ENCODE data around the gene XPO1.
A peak's percentile ranks its signal among the peaks of the same experiment; 100 is the strongest.
"Not testable (repeated sequence)": the region's sequence is repeated elsewhere in the genome, so short reads cannot be mapped to it uniquely, and the experiment has no call there.

XPO1 gene

GRCh38 chr2:61550375-61551209 is 12.4 kb upstream of the XPO1 start:
- Histone ChIP-seq H3K9me3 (ENCODE audit: insufficient read depth, low read length, severe bottlenecking) (no peaks in the 10 kb centered on the region), H3K4me2 (ENCODE audit: insufficient read depth, low read length) (no peak overlapping the region), H3K9ac (ENCODE audit: low read depth, low read length) (no peak overlapping the region), H3K79me2 (ENCODE audit: insufficient read depth, low read length) (no peaks in the 10 kb centered on the region), H2AFZ (ENCODE audit: low read depth, low read length) (no peak overlapping the region; the same call in 1 of the 2 replicates), H4K20me1 (ENCODE audit: insufficient read depth, low read length) (no peaks in the 10 kb centered on the region), H3K4me3 (ENCODE audit: low read depth in 1 of 2, low read length in 2 of 2) (no peak overlapping the region), H3K36me3 (ENCODE audit: insufficient read depth, low read length) (no peaks in the 10 kb centered on the region), H3K27me3 (ENCODE audit: insufficient read depth, low read length, poor library complexity) (no peaks in the 10 kb centered on the region), H3K27ac (ENCODE audit: low read length) (no peak overlapping the region), H3K4me1 (ENCODE audit: insufficient read depth, low read length) (no peaks in the 10 kb centered on the region)
- ATAC-seq (ENCODE audit: insufficient read depth, low read depth) (no peak), DNase-seq (no peak)
- no peak for TF ChIP-seq EZH2 (IDR thresholded peaks at IDR 0.05; ENCODE audit: borderline replicate concordance, low read depth, low read length, severe bottlenecking)

- Histone ChIP-seq H3K4me1 (ENCODE audit: insufficient read depth, low read length) (no peaks in the 10 kb centered on the region), H3K79me2 (ENCODE audit: insufficient read depth, low read length) (no peaks in the 10 kb centered on the region), H3K27me3 (ENCODE audit: insufficient read depth, low read length, poor library complexity) (no peaks in the 10 kb centered on the region), H3K27ac (ENCODE audit: low read length) (no peak overlapping the region), H3K4me2 (ENCODE audit: insufficient read depth, low read length) (no peak overlapping the region), H3K9me3 (ENCODE audit: insufficient read depth, low read length, severe bottlenecking) (no peaks in the 10 kb centered on the region), H4K20me1 (ENCODE audit: insufficient read depth, low read length) (no peaks in the 10 kb centered on the region), H2AFZ (ENCODE audit: low read depth, low read length) (no peak overlapping the region), H3K36me3 (ENCODE audit: insufficient read depth, low read length) (no peaks in the 10 kb centered on the region), H3K4me3 (ENCODE audit: low read depth in 1 of 2, low read length in 2 of 2) (no peak overlapping the region), H3K9ac (ENCODE audit: low read depth, low read length) (no peak overlapping the region)
- TF ChIP-seq CTCF (IDR thresholded peaks at IDR 0.05; ENCODE audit: borderline replicate concordance, extremely low read depth, low read length, poor library complexity, severe bottlenecking) (no peak), EZH2 (IDR thresholded peaks at IDR 0.05; ENCODE audit: borderline replicate concordance, low read depth, low read length, severe bottlenecking) (no peak)
- ATAC-seq (ENCODE audit: insufficient read depth, low read depth) (no peak), DNase-seq (no peak)
Observed at GRCh38 chr2:61549546-61549945, 11.4 kb upstream of the XPO1 start.

- H3K27me3 ChIP-seq (ENCODE audit: insufficient read depth, low read length, poor library complexity), result no peaks in the 10 kb centered on the region
- H2AFZ ChIP-seq (ENCODE audit: low read depth, low read length), result no peak overlapping the region
- DNase-seq (no peak), ATAC-seq (ENCODE audit: insufficient read depth, low read depth) (no peak)
- peaks cover 14% of the 10 kb centered on the region for H3K4me1 ChIP-seq (ENCODE audit: insufficient read depth, low read length)
- H3K9me3 ChIP-seq (ENCODE audit: insufficient read depth, low read length, severe bottlenecking), result no peaks in the 10 kb centered on the region
- H3K9ac ChIP-seq (ENCODE audit: low read depth, low read length), result no peak overlapping the region
- H3K4me3 ChIP-seq (ENCODE audit: low read depth in 1 of 2, low read length in 2 of 2), result no peak overlapping the region
- H3K79me2 ChIP-seq (ENCODE audit: insufficient read depth, low read length), result peaks cover 16% of the 10 kb centered on the region
- no peak overlapping the region for H3K4me2 ChIP-seq (ENCODE audit: insufficient read depth, low read length)
- H4K20me1 ChIP-seq (ENCODE audit: insufficient read depth, low read length), result no peaks in the 10 kb centered on the region
- H3K27ac ChIP-seq (ENCODE audit: low read length), result no peak overlapping the region
- H3K36me3 ChIP-seq (ENCODE audit: insufficient read depth, low read length), result no peaks in the 10 kb centered on the region
- TF ChIP-seq CTCF (IDR thresholded peaks at IDR 0.05; ENCODE audit: borderline replicate concordance, extremely low read depth, low read length, poor library complexity, severe bottlenecking) (peak; percentile 43), EZH2 (IDR thresholded peaks at IDR 0.05; ENCODE audit: borderline replicate concordance, low read depth, low read length, severe bottlenecking) (no peak)
Observed at GRCh38 chr2:61543062-61543461, 4.9 kb upstream of the XPO1 start.

DNA sequence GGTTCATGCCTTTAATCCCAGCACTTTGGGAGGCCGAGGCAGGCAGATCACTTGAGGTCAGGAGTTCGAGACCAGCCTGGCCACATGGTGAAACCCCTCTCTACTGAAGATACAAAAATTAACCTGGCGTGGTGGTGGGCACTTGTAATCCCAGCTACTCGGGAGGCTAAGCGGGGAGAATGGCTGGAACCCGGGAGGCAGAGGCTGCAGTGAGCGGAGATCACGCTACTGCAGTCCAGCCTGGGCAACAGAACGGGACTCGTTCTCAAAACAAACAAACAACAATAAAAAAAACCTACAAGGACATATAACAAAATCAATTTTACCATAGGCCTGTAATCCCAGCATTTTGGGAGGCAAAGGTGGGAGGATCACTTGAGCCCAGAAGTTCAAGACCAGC is 2.0 kb upstream of the XPO1 start:
- Histone ChIP-seq H3K4me1 (ENCODE audit: insufficient read depth, low read length) (peaks cover 22% of the 10 kb centered on the region), H3K79me2 (ENCODE audit: insufficient read depth, low read length) (peaks cover 45% of the 10 kb centered on the region), H3K27ac (ENCODE audit: low read length) (peak overlapping the region; percentile 22; the same call in 1 of the 2 replicates), H4K20me1 (ENCODE audit: insufficient read depth, low read length) (peaks cover 13% of the 10 kb centered on the region), H2AFZ (ENCODE audit: low read depth, low read length) (peak overlapping the region; percentile 20), H3K4me2 (ENCODE audit: insufficient read depth, low read length) (0 out of 2 replicates have a peak overlapping the region, but pooled peaks have one; percentile 73)
- not testable (repeated sequence) for H3K36me3 ChIP-seq (ENCODE audit: insufficient read depth, low read length); H3K9me3 ChIP-seq (ENCODE audit: insufficient read depth, low read length, severe bottlenecking); ATAC-seq (ENCODE audit: insufficient read depth, low read depth); DNase-seq; H3K27me3 ChIP-seq (ENCODE audit: insufficient read depth, low read length, poor library complexity); H3K9ac ChIP-seq (ENCODE audit: low read depth, low read length); H3K4me3 ChIP-seq (ENCODE audit: low read depth in 1 of 2, low read length in 2 of 2)

Measured in DND-41 (cell line).